ENCODE measurements around the gene BBX.

- TF ChIP-seq CTCF (IDR thresholded peaks at IDR 0.05): no peak
- no peak for TF ChIP-seq POLR2A (IDR thresholded peaks at IDR 0.05)
These were observed 98.7 kb downstream of the BBX start for GRCh38 chr3:107621465-107621864.
